ENCODE measurements around the gene BTBD10. TPM values are rescaled to one million over a fixed set of nuclear protein-coding genes. Genes with fewer than 3 reads are reported as not detected.
"Not testable (repeated sequence)": the region's sequence is repeated elsewhere in the genome, so short reads cannot be mapped to it uniquely, and the experiment has no call there.

The BTBD10 gene
- total and polyA plus RNA-seq, 2 experiments from 2014 or later, result 34.7 to 39.0 TPM

DNA sequence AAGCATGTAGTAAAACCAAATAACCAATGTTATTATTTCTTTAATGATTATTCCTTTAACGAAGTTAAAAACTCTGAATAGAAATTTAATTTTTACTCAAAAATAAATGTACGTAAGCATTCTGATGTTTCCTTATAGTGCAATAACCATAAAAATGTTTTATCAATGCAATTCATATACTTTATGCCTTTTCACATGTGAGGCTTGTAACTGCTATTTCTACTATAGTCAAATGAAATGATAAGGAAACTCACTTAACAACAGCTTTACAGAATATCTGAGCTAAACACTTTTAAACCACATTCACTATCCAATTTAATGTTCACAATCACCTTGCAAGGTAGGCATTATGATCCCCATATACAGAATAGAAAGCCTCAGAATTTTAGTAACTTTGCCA lies 17.4 kb downstream of the BTBD10 start:
- DNase-seq (ENCODE audit: low read depth in 1 of 2, low spot score in 1 of 2), result no peak
- Histone ChIP-seq H3K4me1 (ENCODE audit: low read depth) (no peaks in the 10 kb centered on the region), H3K27ac (no peak overlapping the region), H3K27me3 (no peaks in the 10 kb centered on the region), H3K9me3 (ENCODE audit: low read depth) (no peaks in the 10 kb centered on the region), H3K4me3 (no peak overlapping the region), H3K36me3 (no peaks in the 10 kb centered on the region)
- TF ChIP-seq, protein P1, sequence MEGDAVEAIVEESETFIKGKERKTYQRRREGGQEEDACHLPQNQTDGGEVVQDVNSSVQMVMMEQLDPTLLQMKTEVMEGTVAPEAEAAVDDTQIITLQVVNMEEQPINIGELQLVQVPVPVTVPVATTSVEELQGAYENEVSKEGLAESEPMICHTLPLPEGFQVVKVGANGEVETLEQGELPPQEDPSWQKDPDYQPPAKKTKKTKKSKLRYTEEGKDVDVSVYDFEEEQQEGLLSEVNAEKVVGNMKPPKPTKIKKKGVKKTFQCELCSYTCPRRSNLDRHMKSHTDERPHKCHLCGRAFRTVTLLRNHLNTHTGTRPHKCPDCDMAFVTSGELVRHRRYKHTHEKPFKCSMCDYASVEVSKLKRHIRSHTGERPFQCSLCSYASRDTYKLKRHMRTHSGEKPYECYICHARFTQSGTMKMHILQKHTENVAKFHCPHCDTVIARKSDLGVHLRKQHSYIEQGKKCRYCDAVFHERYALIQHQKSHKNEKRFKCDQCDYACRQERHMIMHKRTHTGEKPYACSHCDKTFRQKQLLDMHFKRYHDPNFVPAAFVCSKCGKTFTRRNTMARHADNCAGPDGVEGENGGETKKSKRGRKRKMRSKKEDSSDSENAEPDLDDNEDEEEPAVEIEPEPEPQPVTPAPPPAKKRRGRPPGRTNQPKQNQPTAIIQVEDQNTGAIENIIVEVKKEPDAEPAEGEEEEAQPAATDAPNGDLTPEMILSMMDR (IDR thresholded peaks at IDR 0.05; ENCODE audit: low read depth, low read length), result no peak

DNA sequence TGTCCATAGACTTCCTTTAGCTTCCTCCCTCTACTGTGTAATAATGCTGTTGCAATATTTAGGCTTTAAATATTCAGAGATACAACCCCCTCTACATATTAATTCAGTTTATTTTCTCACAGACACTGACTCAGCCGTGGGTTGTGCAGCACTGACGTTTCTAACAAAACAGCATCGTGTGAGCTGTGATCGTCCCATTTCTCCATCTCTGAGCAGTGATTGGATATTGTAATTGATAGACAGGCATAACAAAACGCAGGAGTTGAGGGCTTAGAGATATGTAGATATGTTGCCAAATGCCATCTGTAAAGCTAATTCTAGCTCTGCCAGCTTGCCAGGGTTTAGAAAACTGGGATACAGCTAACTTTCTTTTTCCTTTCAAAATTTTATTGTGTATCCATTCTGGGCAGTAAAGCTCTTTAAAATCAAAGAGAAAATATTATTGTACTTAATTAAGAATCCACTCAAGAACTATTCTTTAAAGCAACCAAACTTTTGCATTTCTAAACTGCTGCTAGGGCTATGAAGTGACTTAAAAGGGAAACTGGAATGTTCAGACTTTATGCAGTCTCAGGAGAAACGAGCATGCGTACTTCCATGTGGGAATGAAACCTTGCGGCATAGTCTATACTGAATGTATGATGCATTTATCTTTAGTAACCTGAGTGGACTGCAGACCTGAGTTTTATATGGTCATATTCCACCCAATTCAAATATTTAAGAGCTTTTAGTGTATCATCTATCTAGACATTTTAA lies 22.7 kb downstream of the BTBD10 start:
- Histone ChIP-seq H3K27ac (no peak overlapping the region), H3K9me3 (ENCODE audit: low read depth) (no peaks in the 10 kb centered on the region), H3K4me3 (no peak overlapping the region), H3K36me3 (no peaks in the 10 kb centered on the region), H3K4me1 (ENCODE audit: low read depth) (no peaks in the 10 kb centered on the region), H3K27me3 (no peaks in the 10 kb centered on the region)
- TF ChIP-seq, protein P1 (IDR thresholded peaks at IDR 0.05; ENCODE audit: low read depth, low read length), result no peak
- peak; percentile 32 to 93 for DNase-seq (ENCODE audit: low read depth in 1 of 2, low spot score in 1 of 2)

DNA sequence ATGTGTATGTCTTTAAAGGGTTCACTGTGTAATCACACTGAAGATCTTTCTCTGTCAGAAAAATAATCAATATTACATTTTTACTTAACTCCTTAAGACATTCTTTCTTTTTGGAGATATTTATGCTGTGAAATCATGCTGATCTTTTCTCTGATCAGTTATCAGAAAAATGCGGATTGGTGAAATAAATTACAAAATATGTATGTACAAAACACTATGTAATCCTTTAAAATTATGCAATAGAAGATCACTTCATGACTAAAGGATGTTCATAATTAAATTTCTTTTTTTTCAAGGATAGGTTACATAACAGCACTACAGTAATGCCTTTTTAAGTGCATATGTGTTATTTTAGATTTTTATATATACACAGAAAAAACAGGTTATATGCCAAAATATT lies 24.7 kb downstream of the BTBD10 start:
- no peak overlapping the region for H3K27ac ChIP-seq
- no peak overlapping the region for H3K4me3 ChIP-seq
- TF ChIP-seq, protein P1 (IDR thresholded peaks at IDR 0.05; ENCODE audit: low read depth, low read length), result no peak
- no peak for DNase-seq (ENCODE audit: low read depth in 1 of 2, low spot score in 1 of 2)
- H3K36me3 ChIP-seq, result no peaks in the 10 kb centered on the region
- no peaks in the 10 kb centered on the region for H3K9me3 ChIP-seq (ENCODE audit: low read depth)
- H3K4me1 ChIP-seq (ENCODE audit: low read depth), result peaks cover 5% of the 10 kb centered on the region
- H3K27me3 ChIP-seq, result no peaks in the 10 kb centered on the region

DNA sequence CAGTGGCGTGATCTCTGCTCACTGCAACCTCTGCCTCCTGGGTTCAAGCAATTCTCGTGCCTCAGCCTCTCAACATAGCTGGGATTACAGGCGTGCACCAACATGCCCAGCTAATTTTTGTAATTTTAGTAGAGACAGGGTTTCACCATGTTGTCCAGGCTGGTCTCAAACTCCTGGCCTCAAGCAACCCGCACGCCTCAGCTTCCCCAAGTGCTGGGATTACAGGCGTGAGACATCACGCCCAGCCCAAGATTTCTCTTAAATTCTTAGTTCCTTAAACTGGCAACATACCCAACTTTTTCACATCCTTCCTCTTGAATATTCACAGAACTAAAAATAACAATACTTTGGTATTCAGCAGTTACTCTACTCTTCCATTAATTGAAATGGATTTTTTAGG lies 26.2 kb downstream of the BTBD10 start:
- DNase-seq (ENCODE audit: low read depth in 1 of 2, low spot score in 1 of 2); H3K27ac ChIP-seq; H3K27me3 ChIP-seq; H3K4me3 ChIP-seq; H3K9me3 ChIP-seq (ENCODE audit: low read depth); H3K36me3 ChIP-seq: not testable (repeated sequence)
- peaks cover 15% of the 10 kb centered on the region for H3K4me1 ChIP-seq (ENCODE audit: low read depth)

DNA sequence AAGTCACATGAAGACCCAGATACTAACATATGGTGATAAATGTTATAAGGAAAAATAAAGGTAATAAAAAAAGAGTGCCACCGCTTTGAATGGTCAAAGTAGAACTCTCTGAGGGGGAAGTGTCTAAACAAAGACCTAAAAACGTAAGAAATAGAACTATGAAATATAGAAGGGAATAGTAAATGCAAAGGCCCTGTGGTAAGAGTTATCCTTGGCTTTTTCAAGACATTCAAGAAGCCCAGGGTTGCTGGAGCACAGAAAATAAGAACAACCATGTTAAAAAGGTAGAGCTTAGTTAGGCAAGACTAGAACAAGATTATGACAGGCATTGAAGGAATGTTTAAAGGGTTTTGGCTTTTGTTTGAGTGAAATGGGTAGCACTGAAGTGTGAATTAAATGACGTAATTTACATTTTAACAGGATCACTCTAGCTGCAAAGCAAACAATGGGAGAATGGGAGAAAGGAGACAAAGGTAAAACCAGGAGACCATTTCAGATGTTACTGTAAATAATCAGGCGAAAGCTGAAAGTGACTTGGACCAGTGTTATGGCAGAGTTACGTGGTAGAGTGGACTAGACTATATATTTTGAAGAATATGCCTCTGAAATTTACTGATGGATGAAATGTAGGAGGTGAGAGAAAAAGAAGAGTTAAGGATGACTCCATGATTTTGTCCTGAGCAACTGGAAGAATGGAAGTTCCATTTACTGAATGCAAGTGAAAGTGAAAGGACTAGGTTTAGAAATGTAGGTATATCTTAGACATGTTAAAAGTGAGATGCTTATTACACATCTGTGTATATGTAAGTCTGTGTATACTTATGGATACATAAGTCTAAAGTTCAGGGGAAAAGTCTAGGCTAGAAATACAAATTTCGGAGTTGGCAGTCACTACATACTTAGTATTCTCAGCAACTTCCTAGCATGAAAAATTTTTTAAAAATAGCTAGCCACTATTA lies 28.5 kb downstream of the BTBD10 start:
- no peak for DNase-seq (ENCODE audit: low read depth in 1 of 2, low spot score in 1 of 2)
- Histone ChIP-seq H3K9me3 (ENCODE audit: low read depth) (no peaks in the 10 kb centered on the region), H3K27me3 (no peaks in the 10 kb centered on the region), H3K4me3 (no peak overlapping the region), H3K4me1 (ENCODE audit: low read depth) (peaks cover 15% of the 10 kb centered on the region), H3K36me3 (no peaks in the 10 kb centered on the region), H3K27ac (no peak overlapping the region)
- TF ChIP-seq, protein P1 (IDR thresholded peaks at IDR 0.05; ENCODE audit: low read depth, low read length), result no peak

DNA sequence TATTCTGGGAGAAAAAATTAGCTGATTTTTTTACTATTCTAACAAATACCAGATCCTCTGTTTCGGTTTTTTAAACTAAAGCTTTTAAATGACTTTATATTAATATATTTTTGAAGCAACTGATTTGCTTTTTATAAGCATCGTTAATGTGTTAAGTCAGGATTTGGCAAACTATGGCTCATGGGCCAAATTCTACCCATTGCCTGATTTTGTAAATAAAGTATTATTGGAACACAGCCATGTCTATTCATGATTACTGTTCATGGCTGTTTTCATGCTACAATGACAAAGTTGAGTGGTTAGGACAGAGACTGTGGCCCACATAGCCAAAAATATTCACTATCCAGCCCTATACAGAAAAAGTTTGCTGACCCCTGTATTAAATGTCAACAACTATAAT lies 29.6 kb downstream of the BTBD10 start:
- H3K4me3 ChIP-seq, result no peak overlapping the region
- no peaks in the 10 kb centered on the region for H3K9me3 ChIP-seq (ENCODE audit: low read depth)
- no peaks in the 10 kb centered on the region for H3K27me3 ChIP-seq
- peak overlapping the region; percentile 95 for H3K27ac ChIP-seq
- TF ChIP-seq, protein P1 (IDR thresholded peaks at IDR 0.05; ENCODE audit: low read depth, low read length), result no peak
- no peak for DNase-seq (ENCODE audit: low read depth in 1 of 2, low spot score in 1 of 2)
- no peaks in the 10 kb centered on the region for H3K36me3 ChIP-seq
- H3K4me1 ChIP-seq (ENCODE audit: low read depth), result peaks cover 15% of the 10 kb centered on the region
